Activated T-cell treated with anti-CD3 and anti-CD28 coated beads, Interleukin-2, amount 50 U/mL, for 48 hours (primary cell): Measurements from ENCODE around the gene IDS.

Experiments used
- DNase-seq, 2 experiments: peaks; one replicate each; pipeline ENCODE4 v3.0.0-alpha.2; 2020

IDS gene

DNA sequence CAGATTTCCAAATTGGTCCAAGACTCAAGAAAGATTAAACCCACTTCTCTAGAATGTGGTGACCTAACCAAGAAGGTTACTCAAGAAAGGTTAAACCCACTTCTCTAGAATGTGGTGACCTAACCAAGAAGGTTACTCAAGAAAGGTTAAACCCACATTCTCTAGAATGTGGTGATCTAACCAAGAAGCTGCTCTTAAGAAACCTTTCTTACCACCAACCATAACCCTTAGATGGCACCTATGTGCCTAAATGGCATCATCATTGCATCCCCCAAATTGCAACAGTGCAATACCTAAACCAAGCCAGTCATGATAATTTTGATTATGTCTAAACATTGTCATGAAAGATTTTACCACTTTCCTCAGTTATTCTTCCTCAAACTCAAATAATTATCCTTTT lies 49.2 kb downstream of the IDS start:
- no peak for DNase-seq

DNA sequence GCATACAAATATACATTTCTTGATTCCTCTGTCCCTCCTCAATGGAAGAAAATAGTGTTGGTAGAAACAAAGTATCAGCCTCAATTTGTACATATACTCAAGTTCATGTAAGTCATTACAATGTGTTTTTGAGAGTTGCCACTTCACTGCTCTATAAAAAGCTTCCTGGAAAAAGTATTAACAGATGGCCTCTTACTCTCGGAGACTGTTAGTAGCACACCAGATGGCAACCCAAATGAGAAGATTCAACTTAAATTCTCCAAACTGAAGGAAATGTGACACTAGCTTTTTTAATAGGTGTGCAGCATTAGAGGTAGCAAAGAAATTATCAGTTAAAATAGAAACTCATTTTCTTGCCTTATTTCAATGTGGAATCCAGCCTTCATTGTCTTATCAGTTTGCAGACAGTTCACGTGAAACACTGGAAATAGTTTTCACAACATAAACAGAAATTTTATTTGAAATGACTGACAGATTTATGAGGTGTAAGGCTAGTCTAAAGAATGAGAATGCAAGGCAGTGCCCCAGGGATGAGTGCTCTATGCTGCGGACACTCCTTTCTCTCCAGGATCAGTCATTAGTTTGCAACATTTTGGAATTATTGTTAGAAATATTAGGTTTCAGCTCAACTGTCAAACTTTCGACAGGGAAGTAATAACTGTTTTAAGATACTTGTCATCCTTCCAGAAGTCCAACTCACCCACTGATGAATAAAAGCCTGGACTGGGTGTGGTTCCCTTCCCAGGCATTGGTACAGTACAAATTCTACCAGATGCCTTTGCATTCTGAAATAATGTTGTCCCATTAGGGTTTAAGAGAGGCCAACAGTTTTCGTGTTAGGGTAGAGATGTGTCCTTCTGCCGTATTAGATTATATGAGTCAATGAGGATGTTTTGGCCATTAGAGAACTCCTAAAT lies 50.9 kb downstream of the IDS start:
- DNase-seq, result no peak

GRCh38 chrX:149453030-149453429 lies 52.1 kb downstream of the IDS start:
- no peak for DNase-seq

DNA sequence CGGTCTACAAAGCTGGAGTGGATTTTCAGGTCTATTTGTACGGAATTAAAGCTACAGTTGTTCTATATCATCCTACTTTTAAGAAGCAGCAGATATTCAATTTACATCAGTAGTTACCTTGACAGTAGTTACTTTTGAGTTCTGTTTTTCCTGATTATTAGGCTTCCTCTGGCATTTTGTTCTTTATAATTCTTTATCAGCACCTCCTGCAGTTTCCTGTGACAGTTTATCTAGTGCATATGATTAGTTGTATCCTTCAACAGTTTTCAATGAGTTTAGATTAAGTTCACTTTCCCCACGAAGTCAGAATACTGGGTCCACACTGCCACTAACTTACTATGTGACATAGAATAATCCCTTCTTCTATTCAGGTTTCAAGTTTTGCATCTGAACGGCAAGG lies 71.7 kb downstream of the IDS start:
- DNase-seq, result no peak

DNA sequence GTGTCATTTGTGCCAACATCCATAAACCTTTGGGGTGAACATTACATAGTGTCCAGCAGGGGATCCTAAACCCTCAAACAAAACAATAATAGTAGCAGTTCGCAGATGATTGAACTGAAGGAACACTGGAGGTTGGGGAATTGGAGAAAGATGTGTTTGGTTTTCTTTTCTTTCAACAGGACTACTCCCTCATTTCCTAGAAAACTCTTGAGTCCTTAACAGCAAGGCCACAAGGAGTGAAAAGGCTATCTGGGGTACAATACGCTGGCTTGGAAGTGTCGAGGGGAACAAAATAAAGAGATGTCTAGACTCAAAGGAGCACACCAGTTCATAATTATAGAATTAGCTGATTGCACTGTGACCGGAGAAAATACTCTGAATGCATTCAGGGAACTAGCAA lies 72.1 kb downstream of the IDS start:
- DNase-seq, result no peak
